HepG2 (cell line): ENCODE results near the gene PIP5KL1. TPM values are rescaled to one million over a fixed set of nuclear protein-coding genes. Genes with fewer than 3 reads are reported as not detected.

Source experiments
- ATF7 ChIP-seq, 2 experiments: fragments of 450-650 bp in 1 of 2; sonication (generic) in 1 of 2; formaldehyde crosslinking in 1 of 2; IDR thresholded peaks; 2 replicates each; pipeline versions ENCODE4 v1.4.0 to v1.6.1; 2016 to 2020; ENCODE audit warnings: antibody characterized with exemption in 1 of 2, mild to moderate bottlenecking in 1 of 2, missing genetic modification reagents in 1 of 2
- FOXA1 ChIP-seq, 2 experiments: fragments of 450-650 bp in 1 of 2; sonication (generic) in 1 of 2; formaldehyde crosslinking in 1 of 2; IDR thresholded peaks; 2 replicates each; pipeline versions ENCODE4 v1.4.0 to v1.6.1; 2016 to 2020; ENCODE audit warnings: missing genetic modification reagents in 1 of 2
- HMG20B ChIP-seq: conservative IDR thresholded peaks from 2 replicates; pipeline ENCODE4 v1.6.1; 2016; ENCODE audit warnings: missing genetic modification reagents, missing compliant biosample characterization
- HNF1A ChIP-seq, 2 experiments: sonication (generic) in 1 of 2; formaldehyde crosslinking in 1 of 2; IDR thresholded peaks; 2 replicates each; pipeline versions ENCODE4 v1.4.0 to v1.6.1; 2016 to 2020; ENCODE audit warnings: borderline replicate concordance in 1 of 2, low read depth in 1 of 2, mild to moderate bottlenecking in 1 of 2, missing genetic modification reagents in 1 of 2
- MYPOP ChIP-seq: sonication (generic); formaldehyde crosslinking; IDR thresholded peaks from 2 replicates; pipeline ENCODE4 v1.8.1; 2023; ENCODE audit warnings: mild to moderate bottlenecking, moderate library complexity, missing genetic modification reagents
- SYNCRIP ChIP-seq: fragments of 200-400 bp; formaldehyde crosslinking; IDR thresholded peaks from 2 replicates; pipeline ENCODE4 v1.6.1; 2018; ENCODE audit warnings: mild to moderate bottlenecking, low read depth, low read length; ENCODE audit not compliant: insufficient read depth
- TFE3 ChIP-seq: IDR thresholded peaks from 2 replicates; pipeline ENCODE4 v1.6.1; 2016
- ZBTB25 ChIP-seq: IDR thresholded peaks from 2 replicates; pipeline ENCODE4 v1.6.1; 2018; ENCODE audit warnings: missing genetic modification reagents
- ZBTB39 ChIP-seq: sonication (generic); formaldehyde crosslinking; IDR thresholded peaks from 2 replicates; pipeline ENCODE4 v1.5.0; 2020; ENCODE audit warnings: missing genetic modification reagents
- ZNF10 ChIP-seq: sonication (generic); formaldehyde crosslinking; IDR thresholded peaks from 2 replicates; pipeline ENCODE4 v1.4.0; 2020; ENCODE audit warnings: mild to moderate bottlenecking, low read depth, missing genetic modification reagents, borderline replicate concordance
- ZNF574 ChIP-seq: sonication (generic); formaldehyde crosslinking; IDR thresholded peaks from 2 replicates; pipeline ENCODE4 v1.4.0; 2020; ENCODE audit warnings: missing genetic modification reagents
- ZNF652 ChIP-seq: IDR thresholded peaks from 2 replicates; pipeline ENCODE4 v1.6.1; 2016; ENCODE audit warnings: low read depth, borderline replicate concordance
- polyA plus RNA-seq, 8 experiments: library from polyadenylated mRNA; depleted of rRNA in 3 of 8; stranded (reverse) in 7 of 8; unstranded in 1 of 8; fragments of >200 nt; fragmentation: Illumina TruSeq in 4 of 8; extraction: Trizol in 4 of 8; gene quantifications; 2 replicates each; pipeline versions ENCODE4 v1.2.1 to v1.2.3, GENCODE V29; 2011 to 2016; ENCODE audit warnings: low read depth in 4 of 8, missing spikeins in 1 of 8, mixed read lengths in 1 of 8; ENCODE audit not compliant: insufficient read depth in 1 of 8
- total RNA-seq, 5 experiments: library from RNA; depleted of rRNA; stranded (reverse); fragments of >200 nt; fragmentation: Illumina TruSeq; extraction: Trizol; gene quantifications; 2 replicates each; pipeline ENCODE4 v1.2.3, GENCODE V29; 2016; ENCODE audit warnings: low read depth in 1 of 5

The PIP5KL1 gene
- total and polyA plus RNA-seq, 2 of the 13 experiments (the other 11 are each of a cell fraction or from before 2014, with no cell fraction given), result 0.20 to 0.49 TPM

- TF ChIP-seq ZNF574 (CRISPR knock-in tag) (no peak), HNF1A (IDR thresholded peaks at IDR 0.05; ENCODE audit: low read depth) (no peak), HNF1A (CRISPR knock-in tag; IDR thresholded peaks at IDR 0.05; ENCODE audit: borderline replicate concordance) (no peak), MYPOP (0 out of 2 replicates have a peak, but pooled peaks have one; percentile 27), HMG20B (CRISPR knock-in tag) (no peak), SYNCRIP (no peak), FOXA1 (IDR thresholded peaks at IDR 0.05) (no peak), FOXA1 (CRISPR knock-in tag; IDR thresholded peaks at IDR 0.05) (no peak), ZBTB25 (CRISPR knock-in tag) (no peak), ZBTB39 (CRISPR knock-in tag) (no peak), ZNF652 (CRISPR knock-in tag) (no peak), ATF7 (IDR thresholded peaks at IDR 0.05) (no peak), ATF7 (CRISPR knock-in tag; IDR thresholded peaks at IDR 0.05) (no peak), ZNF10 (no peak), TFE3 (no peak)
Observed at GRCh38 chr9:127915801-127916719, 14.5 kb downstream of the PIP5KL1 start (continued).
